Liver (tissue), 9 donors: Measurements from ENCODE around the gene HOXD13. TPM values are rescaled to one million over a fixed set of nuclear protein-coding genes. Genes with fewer than 3 reads are reported as not detected.

ENCODE experiments used
- DNase-seq: peaks from one replicate; pipeline ENCODE4 v3.0.0-alpha.2; 2017; ENCODE audit warnings: low spot score
- H3K27ac ChIP-seq, 2 donors: one replicate each; pipeline ENCODE4 v1.7.0; 2013; ENCODE audit warnings: inconsistent platforms in 2 of 2, low read length in 2 of 2, control low read depth in 1 of 2, low read depth in 1 of 2, mild to moderate bottlenecking in 1 of 2
- H3K27me3 ChIP-seq, 4 donors: one replicate each; pipeline versions ENCODE4 v1.6.1 to v1.7.0; 2013; ENCODE audit warnings: low read length in 3 of 4, inconsistent platforms in 1 of 4, mild to moderate bottlenecking in 1 of 4, moderate library complexity in 1 of 4; ENCODE audit not compliant: control insufficient read depth in 4 of 4, insufficient read depth in 4 of 4
- H3K36me3 ChIP-seq, 4 donors: one replicate each; pipeline versions ENCODE4 v1.6.1 to v1.7.0; 2013; ENCODE audit warnings: low read length in 3 of 4, mild to moderate bottlenecking in 3 of 4, low read depth in 1 of 4, moderate library complexity in 1 of 4; ENCODE audit not compliant: control insufficient read depth in 4 of 4, insufficient read depth in 3 of 4
- H3K4me1 ChIP-seq, 4 donors: one replicate each; pipeline versions ENCODE4 v1.6.1 to v1.7.0; 2013; ENCODE audit warnings: low read length in 3 of 4, mild to moderate bottlenecking in 3 of 4, moderate library complexity in 1 of 4; ENCODE audit not compliant: control insufficient read depth in 4 of 4, insufficient read depth in 4 of 4
- H3K4me3 ChIP-seq, 3 donors: one replicate each; pipeline versions ENCODE4 v1.6.1 to v1.7.0; 2013; ENCODE audit warnings: low read length in 3 of 3, control low read depth in 1 of 3, low read depth in 1 of 3, mild to moderate bottlenecking in 1 of 3
- H3K9ac ChIP-seq, 2 donors: one replicate each; pipeline ENCODE4 v1.7.0; 2013; ENCODE audit warnings: low read length in 2 of 2, mild to moderate bottlenecking in 2 of 2, moderate library complexity in 2 of 2, control low read depth in 1 of 2, low read depth in 1 of 2
- H3K9me3 ChIP-seq, 4 donors: one replicate each; pipeline versions ENCODE4 v1.6.1 to v1.7.0; 2013; ENCODE audit warnings: low read length in 3 of 4; ENCODE audit not compliant: control insufficient read depth in 4 of 4
- EGR1 ChIP-seq, 2 donors: IDR thresholded peaks; 2 replicates each; pipeline ENCODE4 v1.6.1; 2016 to 2018; ENCODE audit warnings: antibody characterized with exemption in 2 of 2, low read depth in 2 of 2
- FOXA1 ChIP-seq: IDR thresholded peaks from 2 replicates; pipeline ENCODE4 v1.6.1; 2016; ENCODE audit warnings: antibody characterized with exemption
- FOXA2 ChIP-seq: IDR thresholded peaks from 2 replicates; pipeline ENCODE4 v1.6.1; 2016; ENCODE audit warnings: antibody characterized with exemption
- GABPA ChIP-seq, 2 donors: IDR thresholded peaks in 1 of 2; conservative IDR thresholded peaks in 1 of 2; 2 replicates each; pipeline ENCODE4 v1.6.1; 2016; ENCODE audit warnings: antibody characterized with exemption in 2 of 2, mild to moderate bottlenecking in 1 of 2, moderate library complexity in 1 of 2
- HNF4A ChIP-seq, 2 donors: conservative IDR thresholded peaks; 2 replicates each; pipeline ENCODE4 v1.6.1; 2016; ENCODE audit warnings: antibody characterized with exemption in 2 of 2, mild to moderate bottlenecking in 2 of 2
- HNF4G ChIP-seq: IDR thresholded peaks from 2 replicates; pipeline ENCODE4 v1.6.1; 2016; ENCODE audit warnings: antibody characterized with exemption
- JUND ChIP-seq, 2 donors: IDR thresholded peaks; 2 replicates each; pipeline ENCODE4 v1.6.1; 2016; ENCODE audit warnings: antibody characterized with exemption in 2 of 2
- NR2F2 ChIP-seq: IDR thresholded peaks from 2 replicates; pipeline ENCODE4 v1.6.1; 2016; ENCODE audit warnings: antibody characterized with exemption
- RAD21 ChIP-seq, 2 donors: IDR thresholded peaks; 2 replicates each; pipeline ENCODE4 v1.6.1; 2016; ENCODE audit warnings: antibody characterized with exemption in 2 of 2, mild to moderate bottlenecking in 2 of 2
- RXRA ChIP-seq, 2 donors: IDR thresholded peaks; 2 replicates each; pipeline ENCODE4 v1.6.1; 2017 to 2018; ENCODE audit warnings: antibody characterized with exemption in 2 of 2, mild to moderate bottlenecking in 1 of 2
- SP1 ChIP-seq: IDR thresholded peaks from 2 replicates; pipeline ENCODE4 v1.6.1; 2018; ENCODE audit warnings: antibody characterized with exemption, mild to moderate bottlenecking
- TAF1 ChIP-seq: conservative IDR thresholded peaks from 2 replicates; pipeline ENCODE4 v1.6.1; 2016; ENCODE audit warnings: antibody characterized with exemption, mild to moderate bottlenecking
- YY1 ChIP-seq: IDR thresholded peaks from 2 replicates; pipeline ENCODE4 v1.6.1; 2016; ENCODE audit warnings: antibody characterized with exemption, mild to moderate bottlenecking
- WGBS: extraction: QIAGEN DNeasy Blood & Tissue Kit; methylation state at CpG from one replicate; pipeline ENCODE4 v1.1.7; 2013; 5-methylcytosine and 5-hydroxymethylcytosine counted together
- polyA plus RNA-seq, 2 donors: library from polyadenylated mRNA; stranded (reverse) in 1 of 2; unstranded in 1 of 2; fragments of 200-250 nt in 1 of 2; fragments of >200 nt in 1 of 2; fragmentation: Nextera tagmentation in 1 of 2; extraction: Ambion mirVana in 1 of 2; gene quantifications; one replicate each; pipeline versions ENCODE4 v1.2.1 to v1.2.3, GENCODE V29; 2013 to 2015
- total RNA-seq, 2 donors: library from RNA; depleted of rRNA; stranded (reverse); fragments of >200 nt; gene quantifications; one replicate each; pipeline ENCODE4 v1.2.3, GENCODE V29; 2014
- TF ChIP-seq, protein P1 (sequence below): IDR thresholded peaks from 2 replicates; pipeline ENCODE4 v1.6.1; 2016; ENCODE audit warnings: antibody characterized with exemption
- TF ChIP-seq, protein P2 (sequence below): IDR thresholded peaks from 2 replicates; pipeline ENCODE4 v1.6.1; 2016; ENCODE audit warnings: antibody characterized with exemption
- TF ChIP-seq, protein P3 (sequence below): IDR thresholded peaks from 2 replicates; pipeline ENCODE4 v1.6.1; 2016; ENCODE audit warnings: antibody characterized with exemption
- TF ChIP-seq, protein P4 (sequence below): IDR thresholded peaks from 2 replicates; pipeline ENCODE4 v1.6.1; 2016; ENCODE audit warnings: antibody characterized with exemption, mild to moderate bottlenecking
- TF ChIP-seq, protein P5 (sequence below): fragments of 150-350 bp; IDR thresholded peaks from 2 replicates; pipeline ENCODE4 v1.5.1; 2017; ENCODE audit warnings: improper control_type of control experiment, low read depth, low read length; ENCODE audit not compliant: missing input control
- donor health status: healthy.
- donor health status: healthy.
- donor health status: healthy.
- donor health status: healthy.
- donor health status: healthy.

HOXD13 gene
- total and polyA plus RNA-seq, 4 donors, result not detected

DNA sequence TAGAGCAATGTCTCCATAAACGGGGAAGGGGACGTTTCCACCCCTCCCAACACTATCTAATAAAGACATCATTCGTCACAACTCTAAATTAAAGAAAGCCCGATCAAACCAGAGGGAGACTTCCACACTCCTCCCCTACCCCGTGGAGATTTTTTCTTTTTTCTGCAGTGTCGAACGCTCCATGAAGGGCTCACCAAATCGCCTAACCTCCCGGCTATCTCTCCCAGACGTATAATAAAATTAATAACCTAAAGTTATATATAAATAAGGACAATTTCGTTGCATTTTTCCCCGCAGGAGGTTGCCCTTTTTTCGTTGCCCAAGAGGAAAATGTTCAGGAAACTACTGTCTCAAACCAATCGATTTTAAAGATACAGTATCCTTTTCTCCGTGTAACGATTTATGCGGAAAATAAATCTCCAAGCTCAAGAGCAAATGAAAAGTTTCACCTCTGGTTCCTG lies 11.1 kb upstream of the HOXD13 start:
- Histone ChIP-seq H3K27ac (no peak overlapping the region), H3K27me3 (peaks cover 12 to 77% (median 40%) of the 10 kb centered on the region in 4 donors), H3K4me3 (no peak overlapping the region), H3K9me3 (peaks cover 0 to 29% (median 5%) of the 10 kb centered on the region in 4 donors), H3K36me3 (no peaks in the 10 kb centered on the region), H3K9ac (no peak overlapping the region), H3K4me1 (peaks cover 4 to 25% (median 11%) of the 10 kb centered on the region in 4 donors)
- TF ChIP-seq, protein P1, sequence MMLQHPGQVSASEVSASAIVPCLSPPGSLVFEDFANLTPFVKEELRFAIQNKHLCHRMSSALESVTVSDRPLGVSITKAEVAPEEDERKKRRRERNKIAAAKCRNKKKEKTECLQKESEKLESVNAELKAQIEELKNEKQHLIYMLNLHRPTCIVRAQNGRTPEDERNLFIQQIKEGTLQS, result no peak
- TF ChIP-seq GABPA (IDR thresholded peaks at IDR 0.05 in 1 of 2, conservative IDR thresholded peaks at IDR 0.05 in 1 of 2) (no peak), RAD21 (IDR thresholded peaks at IDR 0.05) (no peak), JUND (IDR thresholded peaks at IDR 0.05) (no peak), TAF1 (no peak), HNF4G (no peak), HNF4A (conservative IDR thresholded peaks at IDR 0.05) (no peak), SP1 (no peak), RXRA (IDR thresholded peaks at IDR 0.05) (no peak)
- TF ChIP-seq, protein P2, sequence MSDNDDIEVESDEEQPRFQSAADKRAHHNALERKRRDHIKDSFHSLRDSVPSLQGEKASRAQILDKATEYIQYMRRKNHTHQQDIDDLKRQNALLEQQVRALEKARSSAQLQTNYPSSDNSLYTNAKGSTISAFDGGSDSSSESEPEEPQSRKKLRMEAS, result no peak
- peak; percentile 29 for DNase-seq
- WGBS, result 7% methylated on average over 17 of the region's 17 CpGs

DNA sequence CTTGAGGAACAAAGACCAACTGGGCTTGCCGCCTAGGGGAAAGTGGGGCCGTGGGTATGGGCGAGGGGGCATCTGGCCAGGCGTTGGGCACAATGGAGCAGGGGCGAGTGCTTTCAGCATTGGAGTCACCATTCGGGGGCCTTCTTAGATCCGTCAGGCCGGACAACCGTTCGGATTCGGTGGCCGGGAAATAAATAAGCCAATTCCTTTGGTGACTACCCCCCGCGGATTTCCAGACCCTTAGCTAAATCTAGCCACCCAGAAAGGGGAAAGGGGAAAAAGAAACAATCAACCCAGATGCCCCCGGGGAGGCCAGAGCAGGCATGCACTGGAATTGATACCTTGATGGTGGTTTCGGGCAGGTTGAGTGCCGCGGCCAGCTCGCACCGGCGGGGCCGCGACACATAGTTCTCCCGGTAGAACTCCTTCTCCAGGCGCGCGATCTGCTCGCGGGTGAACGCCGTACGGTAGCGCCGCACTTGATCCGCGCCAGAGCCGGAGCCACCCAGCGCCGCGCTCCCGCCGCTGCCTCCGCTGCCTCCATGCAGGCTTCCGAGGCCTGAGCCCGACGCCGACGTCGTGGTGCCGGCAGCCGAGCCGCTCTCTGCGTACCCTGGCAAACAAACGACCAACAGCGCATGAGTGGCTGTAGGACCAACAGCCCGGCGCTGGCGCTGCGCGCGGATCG lies 10.5 kb upstream of the HOXD13 start:
- Histone ChIP-seq H3K4me1 (peaks cover 4 to 25% (median 11%) of the 10 kb centered on the region in 4 donors), H3K27me3 (peaks cover 12 to 77% (median 37%) of the 10 kb centered on the region in 4 donors), H3K27ac (no peak overlapping the region), H3K4me3 (no peak overlapping the region), H3K9me3 (peaks cover 0 to 29% (median 5%) of the 10 kb centered on the region in 4 donors), H3K36me3 (no peaks in the 10 kb centered on the region), H3K9ac (no peak overlapping the region)
- TF ChIP-seq JUND (IDR thresholded peaks at IDR 0.05), result no peak
- TF ChIP-seq FOXA2, result no peak
- DNase-seq, result peak; percentile 34
- WGBS, result 8% methylated on average over 62 of the region's 62 CpGs

DNA sequence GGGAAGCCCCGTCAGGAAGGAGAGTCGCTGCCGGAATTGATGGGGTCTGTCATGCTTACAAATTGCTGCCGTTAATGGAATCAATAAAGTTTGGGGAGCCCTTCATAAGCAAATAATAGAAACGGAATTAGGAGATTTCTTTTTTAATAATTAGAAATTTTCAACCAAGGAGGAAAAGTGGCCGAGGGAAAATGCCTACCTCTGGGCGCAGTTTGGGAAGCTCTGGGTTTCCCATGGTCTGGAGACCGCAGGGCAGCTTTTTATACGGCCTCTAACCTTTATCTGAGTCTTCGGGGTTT lies 10.0 kb upstream of the HOXD13 start:
- Histone ChIP-seq H3K27ac (no peak overlapping the region), H3K36me3 (no peaks in the 10 kb centered on the region), H3K4me1 (peaks cover 4 to 25% (median 11%) of the 10 kb centered on the region in 4 donors), H3K9ac (no peak overlapping the region), H3K9me3 (peaks cover 0 to 29% (median 5%) of the 10 kb centered on the region in 4 donors), H3K27me3 (peaks cover 12 to 78% (median 36%) of the 10 kb centered on the region in 4 donors), H3K4me3 (no peak overlapping the region)
- TF ChIP-seq, protein P3, sequence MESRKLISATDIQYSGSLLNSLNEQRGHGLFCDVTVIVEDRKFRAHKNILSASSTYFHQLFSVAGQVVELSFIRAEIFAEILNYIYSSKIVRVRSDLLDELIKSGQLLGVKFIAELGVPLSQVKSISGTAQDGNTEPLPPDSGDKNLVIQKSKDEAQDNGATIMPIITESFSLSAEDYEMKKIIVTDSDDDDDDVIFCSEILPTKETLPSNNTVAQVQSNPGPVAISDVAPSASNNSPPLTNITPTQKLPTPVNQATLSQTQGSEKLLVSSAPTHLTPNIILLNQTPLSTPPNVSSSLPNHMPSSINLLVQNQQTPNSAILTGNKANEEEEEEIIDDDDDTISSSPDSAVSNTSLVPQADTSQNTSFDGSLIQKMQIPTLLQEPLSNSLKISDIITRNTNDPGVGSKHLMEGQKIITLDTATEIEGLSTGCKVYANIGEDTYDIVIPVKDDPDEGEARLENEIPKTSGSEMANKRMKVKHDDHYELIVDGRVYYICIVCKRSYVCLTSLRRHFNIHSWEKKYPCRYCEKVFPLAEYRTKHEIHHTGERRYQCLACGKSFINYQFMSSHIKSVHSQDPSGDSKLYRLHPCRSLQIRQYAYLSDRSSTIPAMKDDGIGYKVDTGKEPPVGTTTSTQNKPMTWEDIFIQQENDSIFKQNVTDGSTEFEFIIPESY, result no peak
- TF ChIP-seq HNF4A (conservative IDR thresholded peaks at IDR 0.05) (no peak), EGR1 (IDR thresholded peaks at IDR 0.05; ENCODE audit: low read depth in 2 of 2) (no peak), RAD21 (IDR thresholded peaks at IDR 0.05) (no peak), SP1 (no peak), NR2F2 (no peak), TAF1 (no peak), HNF4G (no peak), GABPA (IDR thresholded peaks at IDR 0.05 in 1 of 2, conservative IDR thresholded peaks at IDR 0.05 in 1 of 2) (no peak), RXRA (IDR thresholded peaks at IDR 0.05) (no peak), JUND (IDR thresholded peaks at IDR 0.05) (no peak), FOXA1 (no peak), YY1 (no peak)
- TF ChIP-seq, protein P4, sequence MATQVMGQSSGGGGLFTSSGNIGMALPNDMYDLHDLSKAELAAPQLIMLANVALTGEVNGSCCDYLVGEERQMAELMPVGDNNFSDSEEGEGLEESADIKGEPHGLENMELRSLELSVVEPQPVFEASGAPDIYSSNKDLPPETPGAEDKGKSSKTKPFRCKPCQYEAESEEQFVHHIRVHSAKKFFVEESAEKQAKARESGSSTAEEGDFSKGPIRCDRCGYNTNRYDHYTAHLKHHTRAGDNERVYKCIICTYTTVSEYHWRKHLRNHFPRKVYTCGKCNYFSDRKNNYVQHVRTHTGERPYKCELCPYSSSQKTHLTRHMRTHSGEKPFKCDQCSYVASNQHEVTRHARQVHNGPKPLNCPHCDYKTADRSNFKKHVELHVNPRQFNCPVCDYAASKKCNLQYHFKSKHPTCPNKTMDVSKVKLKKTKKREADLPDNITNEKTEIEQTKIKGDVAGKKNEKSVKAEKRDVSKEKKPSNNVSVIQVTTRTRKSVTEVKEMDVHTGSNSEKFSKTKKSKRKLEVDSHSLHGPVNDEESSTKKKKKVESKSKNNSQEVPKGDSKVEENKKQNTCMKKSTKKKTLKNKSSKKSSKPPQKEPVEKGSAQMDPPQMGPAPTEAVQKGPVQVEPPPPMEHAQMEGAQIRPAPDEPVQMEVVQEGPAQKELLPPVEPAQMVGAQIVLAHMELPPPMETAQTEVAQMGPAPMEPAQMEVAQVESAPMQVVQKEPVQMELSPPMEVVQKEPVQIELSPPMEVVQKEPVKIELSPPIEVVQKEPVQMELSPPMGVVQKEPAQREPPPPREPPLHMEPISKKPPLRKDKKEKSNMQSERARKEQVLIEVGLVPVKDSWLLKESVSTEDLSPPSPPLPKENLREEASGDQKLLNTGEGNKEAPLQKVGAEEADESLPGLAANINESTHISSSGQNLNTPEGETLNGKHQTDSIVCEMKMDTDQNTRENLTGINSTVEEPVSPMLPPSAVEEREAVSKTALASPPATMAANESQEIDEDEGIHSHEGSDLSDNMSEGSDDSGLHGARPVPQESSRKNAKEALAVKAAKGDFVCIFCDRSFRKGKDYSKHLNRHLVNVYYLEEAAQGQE, result no peak
- TF ChIP-seq, protein P2, result no peak
- TF ChIP-seq, protein P5, sequence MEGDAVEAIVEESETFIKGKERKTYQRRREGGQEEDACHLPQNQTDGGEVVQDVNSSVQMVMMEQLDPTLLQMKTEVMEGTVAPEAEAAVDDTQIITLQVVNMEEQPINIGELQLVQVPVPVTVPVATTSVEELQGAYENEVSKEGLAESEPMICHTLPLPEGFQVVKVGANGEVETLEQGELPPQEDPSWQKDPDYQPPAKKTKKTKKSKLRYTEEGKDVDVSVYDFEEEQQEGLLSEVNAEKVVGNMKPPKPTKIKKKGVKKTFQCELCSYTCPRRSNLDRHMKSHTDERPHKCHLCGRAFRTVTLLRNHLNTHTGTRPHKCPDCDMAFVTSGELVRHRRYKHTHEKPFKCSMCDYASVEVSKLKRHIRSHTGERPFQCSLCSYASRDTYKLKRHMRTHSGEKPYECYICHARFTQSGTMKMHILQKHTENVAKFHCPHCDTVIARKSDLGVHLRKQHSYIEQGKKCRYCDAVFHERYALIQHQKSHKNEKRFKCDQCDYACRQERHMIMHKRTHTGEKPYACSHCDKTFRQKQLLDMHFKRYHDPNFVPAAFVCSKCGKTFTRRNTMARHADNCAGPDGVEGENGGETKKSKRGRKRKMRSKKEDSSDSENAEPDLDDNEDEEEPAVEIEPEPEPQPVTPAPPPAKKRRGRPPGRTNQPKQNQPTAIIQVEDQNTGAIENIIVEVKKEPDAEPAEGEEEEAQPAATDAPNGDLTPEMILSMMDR, result no peak
- TF ChIP-seq, protein P1, result no peak
- DNase-seq, result no peak
- 8% methylated on average over 10 of the region's 10 CpGs for WGBS
